ENCODE data around the gene NOTCH3.

The NOTCH3 gene

GRCh38 chr19:15195371-15196334 lies 5.1 kb downstream of the NOTCH3 start:
- peak; percentile 70 to 90 (median 90) for DNase-seq

GRCh38 chr19:15194938-15195337 lies 5.9 kb downstream of the NOTCH3 start:
- no peak for DNase-seq

- no peak for DNase-seq
Measured at GRCh38 chr19:15191982-15192381, 8.8 kb downstream of the NOTCH3 start.

- DNase-seq: no peak
Measured at GRCh38 chr19:15191514-15191913, 9.3 kb downstream of the NOTCH3 start.

- DNase-seq: no peak
Measured at GRCh38 chr19:15188851-15189250, 11.9 kb downstream of the NOTCH3 start.

GRCh38 chr19:15187026-15188007 lies 13.5 kb downstream of the NOTCH3 start:
- no peak for DNase-seq

GRCh38 chr19:15185188-15185587 lies 15.6 kb downstream of the NOTCH3 start:
- DNase-seq: no peak

GRCh38 chr19:15184776-15185175 lies 16.0 kb downstream of the NOTCH3 start:
- no peak for DNase-seq

- peak; percentile 62 to 76 (median 73) for DNase-seq
Measured at GRCh38 chr19:15181394-15181793, 19.4 kb downstream of the NOTCH3 start.

GRCh38 chr19:15180451-15181390 lies 20.1 kb downstream of the NOTCH3 start:
- DNase-seq: peak; percentile 74 to 86 (median 82)

- DNase-seq: no peak
Measured at GRCh38 chr19:15178629-15179308, 22.0 kb downstream of the NOTCH3 start.

- DNase-seq: peak; percentile 56 to 89 (median 87)
Measured at GRCh38 chr19:15177269-15178116, 23.3 kb downstream of the NOTCH3 start.

GRCh38 chr19:15175609-15176008 lies 25.2 kb downstream of the NOTCH3 start:
- DNase-seq: no peak

GRCh38 chr19:15173746-15174404 lies 26.9 kb downstream of the NOTCH3 start:
- DNase-seq: no peak

GRCh38 chr19:15170345-15170744 lies 30.4 kb downstream of the NOTCH3 start:
- no peak for DNase-seq

- DNase-seq: no peak
Measured at GRCh38 chr19:15169541-15170285, 31.1 kb downstream of the NOTCH3 start.

GRCh38 chr19:15166700-15167099 lies 34.1 kb downstream of the NOTCH3 start:
- DNase-seq: no peak

GRCh38 chr19:15161028-15161984 lies 39.5 kb downstream of the NOTCH3 start:
- DNase-seq: peak in 2 of 3 experiments; percentile 10 to 13
